Lower leg skin (tissue), 3 donors: Measurements from ENCODE around the gene RNF144A.

Experiments used
- POLR2A ChIP-seq, 2 donors: fragments of 450-650 bp; IDR thresholded peaks; one replicate each; pipeline ENCODE4 v1.6.1; 2016 to 2017; ENCODE audit warnings: antibody characterized with exemption in 2 of 2, mild to moderate bottlenecking in 1 of 2, moderate library complexity in 1 of 2
- TF ChIP-seq, protein P1 (sequence below), 3 donors: fragments of 450-650 bp; IDR thresholded peaks; one replicate each; pipeline ENCODE4 v1.5.1; 2016; ENCODE audit warnings: antibody characterized with exemption in 3 of 3, mild to moderate bottlenecking in 3 of 3, moderate library complexity in 2 of 3

DNA sequence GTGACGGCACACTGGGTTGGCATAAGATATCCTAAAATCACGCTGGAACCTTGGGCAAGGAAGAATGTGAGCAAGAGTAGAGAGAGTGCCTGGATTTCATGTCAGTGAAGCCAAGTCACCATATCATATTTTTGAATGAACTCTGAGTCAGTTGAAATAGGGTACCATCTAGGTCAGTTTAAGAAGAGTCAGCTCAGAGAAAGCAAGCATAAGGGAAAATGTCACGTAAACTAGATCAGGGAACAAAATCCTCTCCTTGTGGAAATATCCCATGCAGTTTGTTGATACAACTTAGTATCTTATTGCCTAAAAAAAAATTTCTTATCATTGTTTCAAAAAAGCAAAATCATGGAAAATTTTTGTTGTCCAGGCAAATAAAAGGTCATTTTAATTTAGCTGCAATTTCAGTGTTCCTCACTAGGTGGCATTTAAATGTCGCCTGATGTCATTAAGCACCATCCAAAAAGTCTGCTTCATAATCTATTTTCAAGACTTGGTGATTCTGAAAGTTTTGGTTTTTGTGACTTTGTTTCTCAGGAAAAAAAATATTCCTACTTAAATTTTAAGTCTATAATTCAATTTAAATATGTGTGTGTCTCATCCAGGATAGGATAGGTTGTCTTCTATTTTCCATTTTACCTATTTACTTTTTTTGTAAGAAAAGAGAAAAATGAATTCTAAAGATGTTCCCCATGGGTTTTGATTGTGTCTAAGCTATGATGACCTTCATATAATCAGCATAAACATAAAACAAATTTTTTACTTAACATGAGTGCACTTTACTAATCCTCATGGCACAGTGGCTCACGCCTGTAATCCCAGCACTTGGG lies 20.1 kb upstream of the RNF144A start:
- TF ChIP-seq POLR2A (IDR thresholded peaks at IDR 0.05), result no peak
- TF ChIP-seq, protein P1, sequence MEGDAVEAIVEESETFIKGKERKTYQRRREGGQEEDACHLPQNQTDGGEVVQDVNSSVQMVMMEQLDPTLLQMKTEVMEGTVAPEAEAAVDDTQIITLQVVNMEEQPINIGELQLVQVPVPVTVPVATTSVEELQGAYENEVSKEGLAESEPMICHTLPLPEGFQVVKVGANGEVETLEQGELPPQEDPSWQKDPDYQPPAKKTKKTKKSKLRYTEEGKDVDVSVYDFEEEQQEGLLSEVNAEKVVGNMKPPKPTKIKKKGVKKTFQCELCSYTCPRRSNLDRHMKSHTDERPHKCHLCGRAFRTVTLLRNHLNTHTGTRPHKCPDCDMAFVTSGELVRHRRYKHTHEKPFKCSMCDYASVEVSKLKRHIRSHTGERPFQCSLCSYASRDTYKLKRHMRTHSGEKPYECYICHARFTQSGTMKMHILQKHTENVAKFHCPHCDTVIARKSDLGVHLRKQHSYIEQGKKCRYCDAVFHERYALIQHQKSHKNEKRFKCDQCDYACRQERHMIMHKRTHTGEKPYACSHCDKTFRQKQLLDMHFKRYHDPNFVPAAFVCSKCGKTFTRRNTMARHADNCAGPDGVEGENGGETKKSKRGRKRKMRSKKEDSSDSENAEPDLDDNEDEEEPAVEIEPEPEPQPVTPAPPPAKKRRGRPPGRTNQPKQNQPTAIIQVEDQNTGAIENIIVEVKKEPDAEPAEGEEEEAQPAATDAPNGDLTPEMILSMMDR (IDR thresholded peaks at IDR 0.05), result no peak
